H1 (cell line): ENCODE measurements around the gene ADAMTS15. TPM values are rescaled to one million over a fixed set of nuclear protein-coding genes. Genes with fewer than 3 reads are reported as not detected.

Experiments used
- KDM1A ChIP-seq: fragments of 200-600, 300-600 bp; sonication (generic); IDR thresholded peaks from 2 replicates; pipeline ENCODE4 v1.7.1; 2016; ENCODE audit warnings: mild to moderate bottlenecking, low read length, borderline replicate concordance
- RAD21 ChIP-seq, 2 experiments: IDR thresholded peaks in 1 of 2; conservative IDR thresholded peaks in 1 of 2; 2 replicates each; pipeline ENCODE4 v1.6.1; 2011; ENCODE audit warnings: low read depth in 2 of 2, low read length in 2 of 2, improper control_type of control experiment in 1 of 2, inconsistent platforms in 1 of 2, mild to moderate bottlenecking in 1 of 2, moderate library complexity in 1 of 2
- SIRT6 ChIP-seq: IDR thresholded peaks from one replicate; pipeline ENCODE4 v1.7.1; 2012; ENCODE audit warnings: low read length, inconsistent platforms
- TBP ChIP-seq: IDR thresholded peaks from 2 replicates; pipeline ENCODE4 v1.6.1; 2011; ENCODE audit warnings: low read depth, low read length, improper control_type of control experiment
- polyA plus RNA-seq, 7 experiments: library from polyadenylated mRNA; depleted of rRNA in 3 of 7; stranded (reverse) in 5 of 7; unstranded in 2 of 7; fragments of >200 nt in 5 of 7; fragments of 200-250 nt in 2 of 7; gene quantifications; 1 replicate in 5 of 7; 2 replicates in 1 of 7; 4 replicates in 1 of 7; pipeline versions ENCODE4 v1.2.1 to v1.2.3, GENCODE V29; 2011 to 2013; ENCODE audit warnings: missing spikeins in 2 of 7, mixed read lengths in 2 of 7
- total RNA-seq: library from RNA; stranded (reverse); fragmentation: NEBNext Ultra II Directional; extraction: Animal tissue kit (Norgen Biotek cat#: 25700); gene quantifications from 2 replicates; pipeline ENCODE4 v1.2.1, GENCODE V29; 2021

ADAMTS15 gene
- total and polyA plus RNA-seq, 2 of the 8 experiments (the other 6 are each of a cell fraction or from before 2014, with no cell fraction given) = 1.7 to 4.7 TPM

GRCh38 chr11:130520271-130520671 lies 71.8 kb downstream of the ADAMTS15 start (continued):
- TF ChIP-seq TBP (no peak), SIRT6 (no peak), KDM1A (no peak), RAD21 (IDR thresholded peaks at IDR 0.05 in 1 of 2, conservative IDR thresholded peaks at IDR 0.05 in 1 of 2; ENCODE audit: low read depth in 2 of 2, low read length in 2 of 2) (no peak)
